ENCODE measurements around the gene OGFOD1.
A peak's percentile ranks its signal among the peaks of the same experiment; 100 is the strongest.

The OGFOD1 gene

DNA sequence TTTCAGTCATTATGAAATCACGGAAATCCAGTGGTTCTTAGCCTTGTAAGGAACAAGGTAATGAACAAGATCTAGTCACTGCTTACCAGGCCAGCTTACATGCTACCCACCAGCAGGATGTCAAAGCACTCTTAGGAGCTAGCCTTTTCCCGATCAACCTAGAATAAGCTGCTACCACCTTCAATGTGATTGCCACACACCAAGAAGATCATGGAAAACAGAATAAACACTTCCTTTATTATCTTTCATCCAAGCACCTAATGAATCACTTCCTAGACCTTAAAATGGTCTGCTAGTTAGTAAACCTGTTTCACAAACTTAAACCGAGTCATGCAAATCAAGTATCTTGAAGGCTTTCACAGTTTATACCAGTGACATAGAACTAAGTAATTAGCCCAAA, 63.5 kb downstream of the OGFOD1 start:
- TF ChIP-seq CTCF (IDR thresholded peaks at IDR 0.05; ENCODE audit: unreplicated experiment in 3 of 3) = no peak
- peaks cover 12% of the 10 kb centered on the region for H3K4me1 Mint-ChIP-seq
- H3K36me3 Mint-ChIP-seq (ENCODE audit: low read depth) = peaks cover 41% of the 10 kb centered on the region
- no peak overlapping the region for H3K27ac Mint-ChIP-seq
- H3K27me3 Mint-ChIP-seq (ENCODE audit: low read depth) = no peaks in the 10 kb centered on the region
- no peak overlapping the region for H3K4me3 Mint-ChIP-seq
- no peaks in the 10 kb centered on the region for H3K9me3 Mint-ChIP-seq

DNA sequence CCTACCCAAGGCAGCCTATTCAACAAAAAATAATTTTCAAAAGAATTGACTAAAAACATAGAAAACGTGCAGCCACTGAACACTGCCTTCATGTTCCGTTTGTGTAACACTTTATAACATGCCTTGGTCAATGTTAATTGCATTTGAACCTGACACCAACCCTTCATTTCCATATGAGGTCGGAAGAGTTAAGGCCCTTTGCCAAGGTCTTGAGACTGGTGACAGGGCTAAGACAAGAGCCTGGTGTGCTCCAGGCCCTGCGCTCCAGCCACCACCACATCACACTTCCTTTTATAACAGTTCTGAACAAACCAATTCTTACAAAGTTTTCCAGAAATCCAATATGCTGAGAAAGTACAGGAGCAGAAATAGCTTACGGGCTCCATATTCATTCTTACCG, 64.3 kb downstream of the OGFOD1 start:
- peaks cover 19% of the 10 kb centered on the region for H3K4me1 Mint-ChIP-seq
- H3K9me3 Mint-ChIP-seq = no peaks in the 10 kb centered on the region
- TF ChIP-seq CTCF (IDR thresholded peaks at IDR 0.05; ENCODE audit: unreplicated experiment in 3 of 3) = no peak
- H3K27me3 Mint-ChIP-seq (ENCODE audit: low read depth) = no peaks in the 10 kb centered on the region
- no peak overlapping the region for H3K4me3 Mint-ChIP-seq
- no peak overlapping the region for H3K27ac Mint-ChIP-seq
- H3K36me3 Mint-ChIP-seq (ENCODE audit: low read depth) = peaks cover 33% of the 10 kb centered on the region

- H3K4me3 Mint-ChIP-seq = no peak overlapping the region
- H3K27ac Mint-ChIP-seq = no peak overlapping the region
- H3K4me1 Mint-ChIP-seq = peaks cover 20% of the 10 kb centered on the region
- no peak for TF ChIP-seq CTCF (IDR thresholded peaks at IDR 0.05; ENCODE audit: unreplicated experiment in 3 of 3)
- no peaks in the 10 kb centered on the region for H3K9me3 Mint-ChIP-seq
- H3K36me3 Mint-ChIP-seq (ENCODE audit: low read depth) = peaks cover 19% of the 10 kb centered on the region
- no peaks in the 10 kb centered on the region for H3K27me3 Mint-ChIP-seq (ENCODE audit: low read depth)
These were observed 65.9 kb downstream of the OGFOD1 start for GRCh38 chr16:56517206-56517605.

DNA sequence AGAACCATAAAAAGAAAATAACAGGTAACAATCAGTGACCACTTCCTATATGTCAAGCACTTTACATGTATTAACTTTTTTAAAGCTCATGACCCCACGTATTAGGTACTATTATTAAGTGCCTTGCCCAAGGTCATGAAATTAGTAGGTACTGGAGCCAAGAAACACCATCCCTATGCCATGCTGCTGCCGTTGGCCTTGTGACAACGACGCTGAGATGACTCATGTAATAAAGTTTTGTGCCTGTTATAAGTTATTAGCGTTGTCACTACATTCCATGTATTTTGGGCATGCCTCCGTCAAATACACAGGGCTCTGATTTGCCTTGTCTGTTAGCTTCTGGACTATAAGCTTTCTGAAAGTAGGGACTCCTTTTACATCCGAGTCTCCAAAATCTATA, 67.1 kb downstream of the OGFOD1 start:
- peak overlapping the region in 2 of 3 experiments; percentile 50 to 64 for H3K27ac Mint-ChIP-seq
- H3K27me3 Mint-ChIP-seq (ENCODE audit: low read depth) = peaks cover 4% of the 10 kb centered on the region
- no peak for TF ChIP-seq CTCF (IDR thresholded peaks at IDR 0.05; ENCODE audit: unreplicated experiment in 3 of 3)

GRCh38 chr16:56519459-56520250, 68.3 kb downstream of the OGFOD1 start, which contains the start of gene BBS2:
BBS2 (minus strand) TSS chr16:56520024; CDS start chr16:56519862, 162 bp downstream.
- Mint-ChIP-seq H3K36me3 (ENCODE audit: low read depth) (no peaks in the 10 kb centered on the region), H3K27ac (peak within 1 kb of the TSS; percentile 55 to 90 (median 86)), H3K27me3 (ENCODE audit: low read depth) (peaks cover 4% of the 10 kb centered on the region), H3K4me3 (peak within 1 kb of the TSS; percentile 85 to 90 (median 89)), H3K4me1 (peaks cover 20% of the 10 kb centered on the region), H3K9me3 (no peaks in the 10 kb centered on the region)
- no peak for TF ChIP-seq CTCF (IDR thresholded peaks at IDR 0.05; ENCODE audit: unreplicated experiment in 3 of 3)

More for the DNA sequence above, 67.1 kb downstream of the OGFOD1 start:
- Mint-ChIP-seq H3K9me3 (no peaks in the 10 kb centered on the region), H3K36me3 (ENCODE audit: low read depth) (peaks cover 7% of the 10 kb centered on the region), H3K4me3 (peak overlapping the region; percentile 85 to 90 (median 89)), H3K4me1 (peaks cover 20% of the 10 kb centered on the region)

GRCh38 chr16:56520251-56520577, 68.9 kb downstream of the OGFOD1 start:
- no peaks in the 10 kb centered on the region for H3K9me3 Mint-ChIP-seq
- H3K4me3 Mint-ChIP-seq = peak overlapping the region; percentile 85 to 90 (median 89)
- H3K27ac Mint-ChIP-seq = peak overlapping the region; percentile 55 to 90 (median 86)
- no peak for TF ChIP-seq CTCF (IDR thresholded peaks at IDR 0.05; ENCODE audit: unreplicated experiment in 3 of 3)
- peaks cover 4% of the 10 kb centered on the region for H3K27me3 Mint-ChIP-seq (ENCODE audit: low read depth)
- peaks cover 20% of the 10 kb centered on the region for H3K4me1 Mint-ChIP-seq
- no peaks in the 10 kb centered on the region for H3K36me3 Mint-ChIP-seq (ENCODE audit: low read depth)
